HepG2 (cell line): ENCODE measurements around the gene ZFAND2B. TPM values are rescaled to one million over a fixed set of nuclear protein-coding genes. Genes with fewer than 3 reads are reported as not detected.

Source experiments
- ETV5 ChIP-seq: IDR thresholded peaks from 2 replicates; pipeline ENCODE4 v1.6.1; 2018; ENCODE audit warnings: missing biosample characterization, missing genetic modification reagents, inconsistent platforms, borderline replicate concordance
- JARID2 ChIP-seq: sonication (generic); formaldehyde crosslinking; IDR thresholded peaks from 2 replicates; pipeline ENCODE4 v1.8.1; 2023; ENCODE audit warnings: missing genetic modification reagents, inconsistent platforms; ENCODE audit not compliant: insufficient replicate concordance
- NFE2 ChIP-seq: sonication (generic); formaldehyde crosslinking; IDR thresholded peaks from 2 replicates; pipeline ENCODE4 v1.4.0; 2020; ENCODE audit warnings: missing genetic modification reagents
- SYNCRIP ChIP-seq: fragments of 200-400 bp; formaldehyde crosslinking; IDR thresholded peaks from 2 replicates; pipeline ENCODE4 v1.6.1; 2018; ENCODE audit warnings: mild to moderate bottlenecking, low read depth, low read length; ENCODE audit not compliant: insufficient read depth
- TRIM24 ChIP-seq: sonication (generic); formaldehyde crosslinking; IDR thresholded peaks from 2 replicates; pipeline ENCODE4 v1.8.0; 2022; ENCODE audit warnings: mild to moderate bottlenecking, missing genetic modification reagents
- ZBTB40 ChIP-seq, 2 experiments: fragments of 450-650 bp in 1 of 2; sonication (generic) in 1 of 2; formaldehyde crosslinking in 1 of 2; IDR thresholded peaks; 2 replicates each; pipeline versions ENCODE4 v1.6.1 to v1.8.0; 2016 to 2022; ENCODE audit warnings: antibody characterized with exemption in 1 of 2, mild to moderate bottlenecking in 1 of 2, missing genetic modification reagents in 1 of 2
- ZFP91 ChIP-seq: sonication (generic); formaldehyde crosslinking; IDR thresholded peaks from 2 replicates; pipeline ENCODE4 v1.9.0; 2022; ENCODE audit warnings: missing genetic modification reagents, mild to moderate bottlenecking, borderline replicate concordance
- ZNF563 ChIP-seq: sonication (generic); formaldehyde crosslinking; IDR thresholded peaks from 2 replicates; pipeline ENCODE4 v1.8.0; 2022; ENCODE audit warnings: mild to moderate bottlenecking, moderate library complexity, missing genetic modification reagents
- ZNF605 ChIP-seq: sonication (generic); formaldehyde crosslinking; IDR thresholded peaks from 2 replicates; pipeline ENCODE4 v1.8.0; 2022; ENCODE audit warnings: mild to moderate bottlenecking, missing genetic modification reagents
- ZNF678 ChIP-seq: sonication (generic); formaldehyde crosslinking; IDR thresholded peaks from 2 replicates; pipeline ENCODE4 v1.4.0; 2020; ENCODE audit warnings: mild to moderate bottlenecking, missing genetic modification reagents
- ZSCAN20 ChIP-seq: sonication (generic); formaldehyde crosslinking; IDR thresholded peaks from 2 replicates; pipeline ENCODE4 v1.4.0; 2020; ENCODE audit warnings: missing genetic modification reagents, mild to moderate bottlenecking, borderline replicate concordance
- ZXDC ChIP-seq: sonication (generic); formaldehyde crosslinking; IDR thresholded peaks from 2 replicates; pipeline ENCODE4 v1.5.0; 2020; ENCODE audit warnings: mild to moderate bottlenecking, missing genetic modification reagents
- polyA plus RNA-seq, 8 experiments: library from polyadenylated mRNA; depleted of rRNA in 3 of 8; stranded (reverse) in 7 of 8; unstranded in 1 of 8; fragments of >200 nt; fragmentation: Illumina TruSeq in 4 of 8; extraction: Trizol in 4 of 8; gene quantifications; 2 replicates each; pipeline versions ENCODE4 v1.2.1 to v1.2.3, GENCODE V29; 2011 to 2016; ENCODE audit warnings: low read depth in 4 of 8, missing spikeins in 1 of 8, mixed read lengths in 1 of 8; ENCODE audit not compliant: insufficient read depth in 1 of 8
- total RNA-seq, 5 experiments: library from RNA; depleted of rRNA; stranded (reverse); fragments of >200 nt; fragmentation: Illumina TruSeq; extraction: Trizol; gene quantifications; 2 replicates each; pipeline ENCODE4 v1.2.3, GENCODE V29; 2016; ENCODE audit warnings: low read depth in 1 of 5

ZFAND2B gene
- total and polyA plus RNA-seq, 2 of the 13 experiments (the other 11 are each of a cell fraction or from before 2014, with no cell fraction given): 53.3 to 115 TPM

- TF ChIP-seq ZFP91 (CRISPR knock-in tag) (no peak; the same call in 1 of the 2 replicates), ZSCAN20 (CRISPR knock-in tag) (no peak), ETV5 (peak; percentile 78; the same call in 1 of the 2 replicates), ZNF605 (CRISPR knock-in tag) (peak; percentile 30; the same call in 1 of the 2 replicates), ZNF563 (CRISPR knock-in tag) (0 out of 2 replicates have a peak, but pooled peaks have one; percentile 55), ZBTB40 (IDR thresholded peaks at IDR 0.05) (no peak), ZBTB40 (CRISPR knock-in tag; IDR thresholded peaks at IDR 0.05) (no peak), SYNCRIP (no peak), NFE2 (no peak), ZNF678 (CRISPR knock-in tag) (no peak), TRIM24 (CRISPR knock-in tag) (no peak), JARID2 (no peak), ZXDC (no peak)
These were observed 23.5 kb downstream of the ZFAND2B start (continued) for GRCh38 chr2:219230059-219230540.
